Fibroblast of the aortic adventitia (primary cell): ENCODE measurements around the gene TIMM13. TPM values are rescaled to one million over a fixed set of nuclear protein-coding genes. Genes with fewer than 3 reads are reported as not detected.
"Not testable (repeated sequence)": the region's sequence is repeated elsewhere in the genome, so short reads cannot be mapped to it uniquely, and the experiment has no call there.

Source experiments
- DNase-seq: peaks from one replicate; pipeline ENCODE4 v3.0.0-alpha.2; 2010; ENCODE audit warnings: low read depth
- H3K4me3 ChIP-seq: 2 replicates; pipeline ENCODE4 v1.5.1; 2011; ENCODE audit warnings: low read depth, mild to moderate bottlenecking, control low read depth, low read length, moderate library complexity
- CTCF ChIP-seq: IDR thresholded peaks from 2 replicates; pipeline ENCODE4 v1.5.1; 2011; ENCODE audit warnings: mild to moderate bottlenecking, low read length, control low read depth, inconsistent platforms; ENCODE audit not compliant: insufficient read depth
- total RNA-seq: library from RNA; depleted of rRNA; stranded (reverse); fragments of >200 nt; gene quantifications from 2 replicates; pipeline ENCODE4 v1.2.3, GENCODE V29; 2012; ENCODE audit warnings: low replicate concordance

The TIMM13 gene
- total RNA-seq, 1 donor: 33.1 TPM

- H3K4me3 ChIP-seq: no peak overlapping the region
- DNase-seq: peak; percentile 66
Observed at GRCh38 chr19:2469102-2469914, 41.9 kb upstream of the TIMM13 start.

GRCh38 chr19:2468596-2468995 is 41.2 kb upstream of the TIMM13 start:
- no peak for DNase-seq
- H3K4me3 ChIP-seq: no peak overlapping the region
- no peak for TF ChIP-seq CTCF

More at GRCh38 chr19:2469102-2469914, 41.9 kb upstream of the TIMM13 start:
- TF ChIP-seq CTCF: no peak

- no peak for TF ChIP-seq CTCF
- no peak for DNase-seq
- no peak overlapping the region for H3K4me3 ChIP-seq
Observed at GRCh38 chr19:2464389-2464788, 37.0 kb upstream of the TIMM13 start.

GRCh38 chr19:2463694-2464093 is 36.3 kb upstream of the TIMM13 start:
- H3K4me3 ChIP-seq, DNase-seq: not testable (repeated sequence)

- peak; percentile 98 for DNase-seq
- no peak for TF ChIP-seq CTCF
- peak overlapping the region; percentile 79 for H3K4me3 ChIP-seq
Observed at GRCh38 chr19:2462635-2463421, 35.4 kb upstream of the TIMM13 start.

GRCh38 chr19:2461751-2462634 is 34.6 kb upstream of the TIMM13 start:
- TF ChIP-seq CTCF: peak; percentile 44
- H3K4me3 ChIP-seq: peak overlapping the region; percentile 79
- DNase-seq: peak; percentile 51
